Activated naive CD4-positive, alpha-beta T cell treated with Interleukin-2 at 50 U/mL for 16 hours (primary cell): ENCODE data around the gene ZNF511.

Experiments used
- DNase-seq: peaks from one replicate; pipeline ENCODE4 v3.0.0-alpha.2; 2020

The ZNF511 gene

DNA sequence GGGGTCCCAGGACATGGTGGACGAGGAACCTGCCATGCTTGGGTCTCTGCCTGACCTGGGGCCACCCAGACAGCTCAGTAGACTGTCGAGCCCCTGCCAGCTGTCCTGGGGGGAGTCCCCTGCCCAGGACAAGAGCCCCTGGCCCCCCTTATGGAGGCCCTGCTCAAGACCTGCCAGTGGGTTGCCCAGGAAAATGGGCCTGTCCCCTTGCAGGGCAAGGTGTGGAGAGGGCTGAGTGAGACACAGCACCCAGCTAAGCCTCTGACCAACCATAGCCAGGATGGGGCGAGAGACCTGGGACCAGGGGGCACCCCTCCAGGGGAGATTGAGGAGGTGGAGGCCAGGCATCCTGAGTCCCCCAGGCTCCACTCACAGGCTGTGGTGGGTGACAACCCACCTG, 47.3 kb downstream of the ZNF511 start:
- DNase-seq, result no peak

- DNase-seq, result no peak
These were observed 48.0 kb downstream of the ZNF511 start for GRCh38 chr10:133356549-133357284.

- peak; percentile 77 for DNase-seq
These were observed 48.8 kb downstream of the ZNF511 start, which contains the start of gene FUOM for GRCh38 chr10:133357285-133358161. FUOM (minus strand) TSS chr10:133358019; CDS start chr10:133358007, 12 bp downstream.

DNA sequence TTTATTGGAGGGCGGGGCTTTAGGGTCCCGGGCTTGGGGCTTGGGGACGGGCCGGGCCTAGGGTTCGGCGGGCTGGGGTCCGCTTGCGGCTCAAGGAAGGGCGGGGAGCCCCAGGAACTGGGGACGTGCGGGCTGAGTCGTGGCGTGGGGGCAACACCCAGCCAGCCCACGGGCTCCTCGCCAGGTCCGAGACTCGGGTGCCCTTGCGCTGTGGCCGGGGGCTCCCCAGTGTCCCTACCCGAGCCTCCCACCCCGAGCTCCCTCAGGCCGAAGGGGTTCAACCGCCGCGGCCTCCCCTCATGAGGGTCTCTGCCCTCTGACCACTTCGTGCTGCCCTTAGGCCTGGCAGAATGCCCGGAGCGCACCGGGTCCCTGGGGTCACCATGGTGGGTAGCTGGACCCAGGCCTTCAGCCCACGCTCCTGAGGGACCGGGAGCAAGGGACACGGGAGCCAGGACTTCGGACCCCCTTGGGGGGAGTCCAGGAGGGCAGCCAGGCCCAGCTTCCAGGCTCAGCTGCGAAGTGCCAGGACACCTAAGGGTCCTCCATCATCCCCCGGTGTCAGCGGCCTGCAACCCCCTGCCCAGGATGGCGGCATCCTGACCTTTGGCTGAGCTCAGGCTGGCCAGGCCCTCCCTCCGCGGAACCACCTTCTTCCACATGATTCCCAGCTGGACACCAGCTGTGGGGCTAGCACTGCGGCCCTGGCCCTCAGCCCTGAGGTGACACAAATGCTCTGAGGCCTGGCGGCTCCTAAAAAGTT, 49.6 kb downstream of the ZNF511 start:
- DNase-seq, result no peak

- no peak for DNase-seq
These were observed 50.2 kb downstream of the ZNF511 start for GRCh38 chr10:133358925-133359310.

GRCh38 chr10:133359554-133359971, 50.8 kb downstream of the ZNF511 start:
- DNase-seq, result no peak

DNA sequence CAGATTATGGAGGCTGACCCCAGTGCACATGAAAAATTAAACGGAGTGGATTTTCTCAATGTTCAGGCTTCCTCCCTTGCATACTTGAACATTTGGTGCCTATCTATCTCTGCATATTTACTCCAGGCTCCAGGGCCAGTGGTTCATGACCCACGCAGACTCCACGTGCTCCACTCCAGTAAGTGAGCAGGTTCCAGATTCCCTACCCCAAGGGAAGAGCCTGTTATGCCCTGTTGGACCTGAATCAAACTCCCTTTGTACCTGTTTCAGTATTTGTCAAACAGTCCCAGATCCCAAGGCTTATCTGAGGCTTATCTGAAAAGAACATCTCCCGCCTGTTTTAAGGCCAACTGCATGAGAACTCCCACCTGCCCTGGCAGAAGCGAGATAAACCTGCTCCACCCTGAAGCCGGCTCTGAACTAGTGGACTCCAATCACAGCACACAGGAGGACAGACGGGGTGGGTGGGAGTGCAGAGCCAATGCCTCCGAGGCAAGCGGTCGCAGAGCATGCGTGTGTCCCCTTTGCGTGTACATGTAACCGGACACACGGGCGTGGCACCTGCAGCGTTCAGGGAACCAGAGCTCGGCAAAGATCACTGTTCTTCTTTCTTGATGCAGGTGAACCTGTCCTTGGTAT, 51.4 kb downstream of the ZNF511 start:
- DNase-seq, result no peak

- no peak for DNase-seq
These were observed 52.5 kb downstream of the ZNF511 start for GRCh38 chr10:133361227-133361626.

GRCh38 chr10:133361773-133362441, 53.2 kb downstream of the ZNF511 start:
- no peak for DNase-seq
